ENCODE data around the gene SORCS2. TPM values are rescaled to one million over a fixed set of nuclear protein-coding genes. Genes with fewer than 3 reads are reported as not detected.

Gene SORCS2
- total RNA-seq, 1 experiment from 2014 or later, result 0.06 TPM

- CTCF ChIA-PET, result interaction anchor here (0.8 kb wide), 1 partner anchor 53 kb away, joined by 4 read pairs; no protein-coding TSS in a partner anchor
- H3K9me3 ChIP-seq (ENCODE audit: low read depth, low read length, poor library complexity, severe bottlenecking), result no peaks in the 10 kb centered on the region
- no peak for TF ChIP-seq EZH2 (IDR thresholded peaks at IDR 0.05; ENCODE audit: borderline replicate concordance, low read depth, low read length, poor library complexity, severe bottlenecking)
- TF ChIP-seq, protein P1, sequence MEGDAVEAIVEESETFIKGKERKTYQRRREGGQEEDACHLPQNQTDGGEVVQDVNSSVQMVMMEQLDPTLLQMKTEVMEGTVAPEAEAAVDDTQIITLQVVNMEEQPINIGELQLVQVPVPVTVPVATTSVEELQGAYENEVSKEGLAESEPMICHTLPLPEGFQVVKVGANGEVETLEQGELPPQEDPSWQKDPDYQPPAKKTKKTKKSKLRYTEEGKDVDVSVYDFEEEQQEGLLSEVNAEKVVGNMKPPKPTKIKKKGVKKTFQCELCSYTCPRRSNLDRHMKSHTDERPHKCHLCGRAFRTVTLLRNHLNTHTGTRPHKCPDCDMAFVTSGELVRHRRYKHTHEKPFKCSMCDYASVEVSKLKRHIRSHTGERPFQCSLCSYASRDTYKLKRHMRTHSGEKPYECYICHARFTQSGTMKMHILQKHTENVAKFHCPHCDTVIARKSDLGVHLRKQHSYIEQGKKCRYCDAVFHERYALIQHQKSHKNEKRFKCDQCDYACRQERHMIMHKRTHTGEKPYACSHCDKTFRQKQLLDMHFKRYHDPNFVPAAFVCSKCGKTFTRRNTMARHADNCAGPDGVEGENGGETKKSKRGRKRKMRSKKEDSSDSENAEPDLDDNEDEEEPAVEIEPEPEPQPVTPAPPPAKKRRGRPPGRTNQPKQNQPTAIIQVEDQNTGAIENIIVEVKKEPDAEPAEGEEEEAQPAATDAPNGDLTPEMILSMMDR (conservative IDR thresholded peaks at IDR 0.05; ENCODE audit: low read depth, low read length), result no peak
- DNase-seq (ENCODE audit: low spot score), result no peak
- BruUV-seq (replicated peaks), result no TSS peak
- no peak overlapping the region for H3K27ac ChIP-seq (ENCODE audit: low read depth, low read length, poor library complexity, severe bottlenecking)
- no peaks in the 10 kb centered on the region for H3K4me1 ChIP-seq (ENCODE audit: insufficient read depth, low read length, poor library complexity, severe bottlenecking)
- POLR2A ChIA-PET (ENCODE audit: low non-redundant PET), result no interaction called here
- H3K36me3 ChIP-seq (ENCODE audit: insufficient read depth, low read length, poor library complexity, severe bottlenecking), result no peaks in the 10 kb centered on the region
- H3K4me3 ChIP-seq (ENCODE audit: low read depth, low read length, poor library complexity, severe bottlenecking), result no peak overlapping the region
- intact Hi-C loops (cut with micrococcal nuclease; ENCODE audit: unreplicated experiment), result no loop called here
- peaks cover 25% of the 10 kb centered on the region for H3K27me3 ChIP-seq (replicated peaks; ENCODE audit: insufficient read depth, low read depth, low read length, poor library complexity)
Observed at GRCh38 chr4:7666744-7667143, 474.4 kb downstream of the SORCS2 start.

GRCh38 chr4:7668271-7668670 lies 475.9 kb downstream of the SORCS2 start:
- no peaks in the 10 kb centered on the region for H3K4me1 ChIP-seq (ENCODE audit: insufficient read depth, low read length, poor library complexity, severe bottlenecking)
- H3K36me3 ChIP-seq (ENCODE audit: insufficient read depth, low read length, poor library complexity, severe bottlenecking), result no peaks in the 10 kb centered on the region
- intact Hi-C loops (cut with micrococcal nuclease; ENCODE audit: unreplicated experiment), result no loop called here
- BruUV-seq (replicated peaks), result no TSS peak
- POLR2A ChIA-PET (ENCODE audit: low non-redundant PET), result no interaction called here
- CTCF ChIA-PET, result interaction anchor here (0.6 kb wide), 1 partner anchor 27 kb away, joined by 10 read pairs; no protein-coding TSS in a partner anchor
- no peak for DNase-seq (ENCODE audit: low spot score)
- H3K27me3 ChIP-seq (replicated peaks; ENCODE audit: insufficient read depth, low read depth, low read length, poor library complexity), result peaks cover 37% of the 10 kb centered on the region
- no peak overlapping the region for H3K4me3 ChIP-seq (ENCODE audit: low read depth, low read length, poor library complexity, severe bottlenecking)
- TF ChIP-seq, protein P1 (conservative IDR thresholded peaks at IDR 0.05; ENCODE audit: low read depth, low read length), result no peak
- no peak for TF ChIP-seq EZH2 (IDR thresholded peaks at IDR 0.05; ENCODE audit: borderline replicate concordance, low read depth, low read length, poor library complexity, severe bottlenecking)
- H3K9me3 ChIP-seq (ENCODE audit: low read depth, low read length, poor library complexity, severe bottlenecking), result no peaks in the 10 kb centered on the region
- no peak overlapping the region for H3K27ac ChIP-seq (ENCODE audit: low read depth, low read length, poor library complexity, severe bottlenecking)

DNA sequence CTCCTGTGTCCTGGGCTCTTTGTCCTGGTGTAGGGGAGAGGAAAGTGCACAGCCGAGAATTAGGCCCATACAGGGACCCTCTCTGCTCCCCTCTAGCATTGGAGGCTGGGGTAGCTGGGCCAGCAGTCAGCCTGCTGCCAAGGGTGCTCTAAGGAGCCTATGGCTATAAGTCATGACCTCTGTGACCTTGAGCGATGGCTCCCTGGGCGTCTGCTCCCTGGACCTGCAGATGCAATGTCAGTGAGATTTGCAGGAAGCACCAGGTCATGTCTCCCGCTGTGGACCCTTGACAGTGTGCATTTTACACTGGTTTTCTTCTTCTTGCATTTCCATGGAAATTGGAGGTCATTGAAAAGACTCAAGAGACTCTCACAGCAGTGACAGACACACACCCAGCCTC lies 476.5 kb downstream of the SORCS2 start:
- H3K4me1 ChIP-seq (ENCODE audit: insufficient read depth, low read length, poor library complexity, severe bottlenecking), result no peaks in the 10 kb centered on the region
- H3K27ac ChIP-seq (ENCODE audit: low read depth, low read length, poor library complexity, severe bottlenecking), result no peak overlapping the region
- H3K9me3 ChIP-seq (ENCODE audit: low read depth, low read length, poor library complexity, severe bottlenecking), result no peaks in the 10 kb centered on the region
- BruUV-seq (replicated peaks), result no TSS peak
- no peak overlapping the region for H3K4me3 ChIP-seq (ENCODE audit: low read depth, low read length, poor library complexity, severe bottlenecking)
- H3K36me3 ChIP-seq (ENCODE audit: insufficient read depth, low read length, poor library complexity, severe bottlenecking), result no peaks in the 10 kb centered on the region
- peaks cover 40% of the 10 kb centered on the region for H3K27me3 ChIP-seq (replicated peaks; ENCODE audit: insufficient read depth, low read depth, low read length, poor library complexity)
- no peak for TF ChIP-seq EZH2 (IDR thresholded peaks at IDR 0.05; ENCODE audit: borderline replicate concordance, low read depth, low read length, poor library complexity, severe bottlenecking)
- TF ChIP-seq, protein P1 (conservative IDR thresholded peaks at IDR 0.05; ENCODE audit: low read depth, low read length), result no peak
- CTCF ChIA-PET, result interaction anchor here (0.6 kb wide), 1 partner anchor 28 kb away, joined by 10 read pairs; no protein-coding TSS in a partner anchor
- no peak for DNase-seq (ENCODE audit: low spot score)
- POLR2A ChIA-PET (ENCODE audit: low non-redundant PET), result no interaction called here
- intact Hi-C loops (cut with micrococcal nuclease; ENCODE audit: unreplicated experiment), result no loop called here

All from A673 (cell line).